SK-N-SH treated with all-trans-retinoic acid at 6 μM for 48 hours (cell line): Measurements from ENCODE around the gene DYRK2.

Source experiments
- ATAC-seq: fragments of 200-7000 bp; cut with Tn5 transposase; 3 replicates; pipeline ENCODE4 v1.9.1; 2020; ENCODE audit warnings: mild to moderate bottlenecking, moderate library complexity
- ARNTL ChIP-seq: fragments of 450-650 bp; formaldehyde crosslinking; IDR thresholded peaks from 2 replicates; pipeline ENCODE4 v1.5.0; 2020; ENCODE audit warnings: low read depth, mild to moderate bottlenecking, moderate library complexity, borderline replicate concordance
- BACH2 ChIP-seq: fragments of 250-450 bp; sonication (Bioruptor Pico); IDR thresholded peaks from 2 replicates; pipeline ENCODE4 v1.9.0; 2021; ENCODE audit warnings: mild to moderate bottlenecking, borderline replicate concordance
- CREB5 ChIP-seq: fragments of 250-450 bp; sonication (Bioruptor Pico); IDR thresholded peaks from 2 replicates; pipeline ENCODE4 v1.5.1; 2020; ENCODE audit warnings: low read depth, mild to moderate bottlenecking, moderate library complexity
- CSDC2 ChIP-seq: fragments of 250-450 bp; sonication (Bioruptor Pico); IDR thresholded peaks from 2 replicates; pipeline ENCODE4 v1.5.0; 2020; ENCODE audit warnings: mild to moderate bottlenecking, moderate library complexity
- GLIS3 ChIP-seq: fragments of 250-450 bp; sonication (Bioruptor Pico); IDR thresholded peaks from 2 replicates; pipeline ENCODE4 v1.5.0; 2020; ENCODE audit warnings: mild to moderate bottlenecking, moderate library complexity
- ISL1 ChIP-seq: fragments of 250-450 bp; sonication (Bioruptor Pico); IDR thresholded peaks from 2 replicates; pipeline ENCODE4 v2.1.2; 2022; ENCODE audit warnings: mild to moderate bottlenecking, moderate library complexity
- OSR1 ChIP-seq: fragments of 250-450 bp; sonication (Bioruptor Pico); IDR thresholded peaks from 2 replicates; pipeline ENCODE4 v1.8.0; 2022; ENCODE audit warnings: moderate library complexity, mild to moderate bottlenecking, inconsistent platforms
- PATZ1 ChIP-seq: fragments of 250-450 bp; sonication (Bioruptor Pico); IDR thresholded peaks from 2 replicates; pipeline ENCODE4 v1.8.0; 2020; ENCODE audit warnings: mild to moderate bottlenecking, moderate library complexity, borderline replicate concordance
- POU6F1 ChIP-seq: fragments of 250-450 bp; sonication (Bioruptor Pico); IDR thresholded peaks from 2 replicates; pipeline ENCODE4 v1.8.0; 2021; ENCODE audit warnings: low read depth, mild to moderate bottlenecking, moderate library complexity, borderline replicate concordance
- PPARA ChIP-seq: fragments of 250-450 bp; sonication (Bioruptor Pico); IDR thresholded peaks from 2 replicates; pipeline ENCODE4 v1.5.0; 2020; ENCODE audit warnings: mild to moderate bottlenecking, borderline replicate concordance
- RARB ChIP-seq: fragments of 250-450 bp; sonication (Bioruptor Pico); IDR thresholded peaks from 2 replicates; pipeline ENCODE4 v1.8.0; 2021; ENCODE audit warnings: mild to moderate bottlenecking, moderate library complexity
- SNAI2 ChIP-seq: fragments of 250-450 bp; sonication (Bioruptor Pico); IDR thresholded peaks from 2 replicates; pipeline ENCODE4 v1.5.0; 2020; ENCODE audit warnings: mild to moderate bottlenecking, moderate library complexity
- TCF4 ChIP-seq: fragments of 250-450 bp; sonication (Bioruptor Pico); IDR thresholded peaks from 2 replicates; pipeline ENCODE4 v1.8.0; 2021; ENCODE audit warnings: mild to moderate bottlenecking, moderate library complexity, borderline replicate concordance
- TOX ChIP-seq: fragments of 250-450 bp; sonication (Bioruptor Pico); IDR thresholded peaks from 2 replicates; pipeline ENCODE4 v1.8.0; 2021; ENCODE audit warnings: mild to moderate bottlenecking, moderate library complexity, borderline replicate concordance
- ZFP3 ChIP-seq: fragments of 250-450 bp; sonication (Bioruptor Pico); IDR thresholded peaks from 2 replicates; pipeline ENCODE4 v1.5.0; 2020; ENCODE audit warnings: mild to moderate bottlenecking, moderate library complexity
- ZFP30 ChIP-seq: fragments of 450-650 bp; formaldehyde crosslinking; IDR thresholded peaks from 2 replicates; pipeline ENCODE4 v1.5.0; 2022; ENCODE audit warnings: mild to moderate bottlenecking, moderate library complexity
- ZNF565 ChIP-seq: fragments of 450-650 bp; formaldehyde crosslinking; conservative IDR thresholded peaks from 2 replicates; pipeline ENCODE4 v1.5.0; 2020; ENCODE audit warnings: low read depth, mild to moderate bottlenecking, moderate library complexity
- ZNF70 ChIP-seq: fragments of 450-650 bp; formaldehyde crosslinking; IDR thresholded peaks from 2 replicates; pipeline ENCODE4 v1.5.0; 2020; ENCODE audit warnings: mild to moderate bottlenecking, moderate library complexity
- ZNF8 ChIP-seq: fragments of 450-650 bp; formaldehyde crosslinking; IDR thresholded peaks from 2 replicates; pipeline ENCODE4 v1.5.0; 2020; ENCODE audit warnings: mild to moderate bottlenecking, moderate library complexity
- TF ChIP-seq, protein P1 (sequence below): fragments of 250-450 bp; sonication (Bioruptor Pico); IDR thresholded peaks from 2 replicates; pipeline ENCODE4 v1.5.0; 2020; ENCODE audit warnings: mild to moderate bottlenecking, moderate library complexity
- TF ChIP-seq, protein P2 (sequence below): fragments of 250-450 bp; sonication (Bioruptor Pico); IDR thresholded peaks from 2 replicates; pipeline ENCODE4 v1.5.1; 2021; ENCODE audit warnings: mild to moderate bottlenecking, moderate library complexity

DYRK2 gene

DNA sequence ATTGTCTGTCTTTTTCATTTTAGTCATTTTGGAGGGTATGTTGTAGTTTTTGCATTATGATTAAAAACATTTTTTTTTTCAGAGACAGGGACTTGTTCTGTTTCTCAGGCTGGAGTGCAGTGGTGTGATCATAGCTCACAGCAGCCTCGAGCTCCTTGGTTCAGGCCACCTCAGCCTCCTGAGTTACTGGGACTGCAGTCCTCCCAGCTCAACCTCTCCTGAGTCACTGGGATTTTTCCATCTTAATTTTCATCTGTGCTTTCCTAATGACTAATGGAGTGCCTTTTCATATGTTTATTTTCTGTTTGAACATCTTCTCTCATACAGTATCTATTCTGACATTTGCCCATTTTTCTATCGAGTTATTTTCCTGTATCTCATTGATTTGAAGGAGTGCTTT lies 52.6 kb downstream of the DYRK2 start (continued):
- TF ChIP-seq ISL1 (CRISPR knock-in tag): no peak
- no peak for TF ChIP-seq BACH2
- no peak for TF ChIP-seq PATZ1 (CRISPR knock-in tag)
- no peak for TF ChIP-seq TCF4

DNA sequence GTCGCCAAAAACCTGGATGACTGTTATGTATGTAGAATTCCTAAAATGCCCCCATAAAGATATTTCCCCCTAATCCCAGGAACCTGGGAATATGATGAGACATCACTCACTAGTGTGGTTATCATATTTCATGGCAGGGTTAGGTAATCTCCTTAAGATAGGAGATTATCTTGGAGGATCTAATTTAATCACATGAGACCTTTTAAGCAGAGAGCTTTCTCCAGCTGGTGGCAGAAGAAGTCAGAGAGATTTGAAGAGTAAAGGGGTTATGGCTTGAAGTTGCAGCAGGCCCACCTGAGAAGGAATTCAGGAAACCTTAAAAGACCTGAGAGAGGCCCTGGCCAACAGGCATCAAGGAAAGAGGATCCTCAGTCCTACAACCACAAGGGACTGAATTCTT lies 53.6 kb downstream of the DYRK2 start:
- no peak for ATAC-seq
- TF ChIP-seq ZNF8 (CRISPR knock-in tag) (no peak), SNAI2 (no peak), ZNF70 (CRISPR knock-in tag) (no peak), BACH2 (no peak), PATZ1 (CRISPR knock-in tag) (no peak), ISL1 (CRISPR knock-in tag) (no peak), ZNF565 (CRISPR knock-in tag) (no peak), RARB (CRISPR knock-in tag) (no peak), POU6F1 (CRISPR knock-in tag) (no peak), TOX (CRISPR knock-in tag) (no peak), TCF4 (no peak), OSR1 (CRISPR knock-in tag) (no peak), CSDC2 (CRISPR knock-in tag) (no peak), CREB5 (CRISPR knock-in tag) (no peak), GLIS3 (CRISPR knock-in tag) (no peak), ARNTL (CRISPR knock-in tag) (no peak), ZFP30 (CRISPR knock-in tag) (no peak), PPARA (CRISPR knock-in tag) (no peak)
- TF ChIP-seq, protein P1, sequence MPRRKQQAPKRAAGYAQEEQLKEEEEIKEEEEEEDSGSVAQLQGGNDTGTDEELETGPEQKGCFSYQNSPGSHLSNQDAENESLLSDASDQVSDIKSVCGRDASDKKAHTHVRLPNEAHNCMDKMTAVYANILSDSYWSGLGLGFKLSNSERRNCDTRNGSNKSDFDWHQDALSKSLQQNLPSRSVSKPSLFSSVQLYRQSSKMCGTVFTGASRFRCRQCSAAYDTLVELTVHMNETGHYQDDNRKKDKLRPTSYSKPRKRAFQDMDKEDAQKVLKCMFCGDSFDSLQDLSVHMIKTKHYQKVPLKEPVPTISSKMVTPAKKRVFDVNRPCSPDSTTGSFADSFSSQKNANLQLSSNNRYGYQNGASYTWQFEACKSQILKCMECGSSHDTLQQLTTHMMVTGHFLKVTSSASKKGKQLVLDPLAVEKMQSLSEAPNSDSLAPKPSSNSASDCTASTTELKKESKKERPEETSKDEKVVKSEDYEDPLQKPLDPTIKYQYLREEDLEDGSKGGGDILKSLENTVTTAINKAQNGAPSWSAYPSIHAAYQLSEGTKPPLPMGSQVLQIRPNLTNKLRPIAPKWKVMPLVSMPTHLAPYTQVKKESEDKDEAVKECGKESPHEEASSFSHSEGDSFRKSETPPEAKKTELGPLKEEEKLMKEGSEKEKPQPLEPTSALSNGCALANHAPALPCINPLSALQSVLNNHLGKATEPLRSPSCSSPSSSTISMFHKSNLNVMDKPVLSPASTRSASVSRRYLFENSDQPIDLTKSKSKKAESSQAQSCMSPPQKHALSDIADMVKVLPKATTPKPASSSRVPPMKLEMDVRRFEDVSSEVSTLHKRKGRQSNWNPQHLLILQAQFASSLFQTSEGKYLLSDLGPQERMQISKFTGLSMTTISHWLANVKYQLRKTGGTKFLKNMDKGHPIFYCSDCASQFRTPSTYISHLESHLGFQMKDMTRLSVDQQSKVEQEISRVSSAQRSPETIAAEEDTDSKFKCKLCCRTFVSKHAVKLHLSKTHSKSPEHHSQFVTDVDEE (CRISPR knock-in tag): no peak
- TF ChIP-seq, protein P2, sequence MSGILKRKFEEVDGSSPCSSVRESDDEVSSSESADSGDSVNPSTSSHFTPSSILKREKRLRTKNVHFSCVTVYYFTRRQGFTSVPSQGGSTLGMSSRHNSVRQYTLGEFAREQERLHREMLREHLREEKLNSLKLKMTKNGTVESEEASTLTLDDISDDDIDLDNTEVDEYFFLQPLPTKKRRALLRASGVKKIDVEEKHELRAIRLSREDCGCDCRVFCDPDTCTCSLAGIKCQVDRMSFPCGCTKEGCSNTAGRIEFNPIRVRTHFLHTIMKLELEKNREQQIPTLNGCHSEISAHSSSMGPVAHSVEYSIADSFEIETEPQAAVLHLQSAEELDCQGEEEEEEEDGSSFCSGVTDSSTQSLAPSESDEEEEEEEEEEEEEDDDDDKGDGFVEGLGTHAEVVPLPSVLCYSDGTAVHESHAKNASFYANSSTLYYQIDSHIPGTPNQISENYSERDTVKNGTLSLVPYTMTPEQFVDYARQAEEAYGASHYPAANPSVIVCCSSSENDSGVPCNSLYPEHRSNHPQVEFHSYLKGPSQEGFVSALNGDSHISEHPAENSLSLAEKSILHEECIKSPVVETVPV (CRISPR knock-in tag): no peak

GRCh38 chr12:67704071-67704470 lies 55.5 kb downstream of the DYRK2 start:
- no peak for ATAC-seq
- TF ChIP-seq PPARA (CRISPR knock-in tag): no peak
- TF ChIP-seq POU6F1 (CRISPR knock-in tag): no peak
- no peak for TF ChIP-seq OSR1 (CRISPR knock-in tag)
- TF ChIP-seq ZFP3: no peak
- no peak for TF ChIP-seq CREB5 (CRISPR knock-in tag)
- no peak for TF ChIP-seq CSDC2 (CRISPR knock-in tag)
- TF ChIP-seq, all 23 proteins: peak for 0
